ENCODE data around the gene UCP2.

DNA sequence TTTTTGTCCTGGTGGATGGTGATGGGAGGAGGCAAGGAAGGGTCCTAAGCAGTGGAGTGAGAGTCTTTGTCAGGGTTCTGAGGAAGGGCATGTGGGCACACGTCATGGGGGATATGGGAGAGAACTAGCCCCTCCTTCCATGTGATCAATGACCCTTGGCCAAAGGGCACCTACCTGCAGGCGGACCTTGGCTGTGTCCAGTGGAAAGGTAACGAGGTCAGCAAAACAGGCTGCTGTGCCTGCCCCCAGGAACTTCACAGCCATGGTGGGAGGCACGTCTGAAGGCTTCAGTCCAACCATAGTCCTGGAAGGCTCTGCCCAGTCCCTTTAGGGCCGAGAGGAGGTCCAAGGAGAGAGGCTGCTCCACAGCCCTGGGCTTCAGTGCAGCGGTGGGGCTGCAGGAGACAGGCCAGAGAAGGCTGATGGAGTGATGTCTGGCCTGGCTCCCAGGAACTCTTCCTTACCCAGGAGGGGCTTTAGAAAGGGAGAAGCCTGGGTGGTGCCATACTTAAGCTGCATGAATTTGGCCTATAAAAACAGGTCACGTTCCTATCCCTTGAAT lies 24.2 kb upstream of the UCP2 start:
- TF ChIP-seq POLR2A (IDR thresholded peaks at IDR 0.05) (no peak), POLR2AphosphoS5 (IDR thresholded peaks at IDR 0.05) (no peak), CTCF (IDR thresholded peaks at IDR 0.05) (no peak)
